Activated naive CD4-positive, alpha-beta T cell treated with anti-CD3 and anti-CD28 coated beads for 36 hours (primary cell): ENCODE data around the gene RUNX1. TPM values are rescaled to one million over a fixed set of nuclear protein-coding genes. Genes with fewer than 3 reads are reported as not detected.

Source experiments
- CTCF ChIA-PET: fragments of 350-600 bp; sonication (Branson Sonifier 250); formaldehyde crosslinking; loops from one replicate; lab custom pipeline; 2021; ENCODE audit warnings: antibody characterized with exemption; lab: Charles Lee
- DNase-seq: peaks from one replicate; pipeline ENCODE4 v3.0.0-alpha.2; 2020
- H3K27ac Mint-ChIP-seq: one replicate; pipeline ENCODE4 v1.8.0; 2021; ENCODE audit warnings: mild to moderate bottlenecking, mixed read lengths
- H3K27me3 Mint-ChIP-seq: one replicate; pipeline ENCODE4 v1.8.0; 2021; ENCODE audit warnings: low read depth, mixed read lengths
- H3K36me3 Mint-ChIP-seq: one replicate; pipeline ENCODE4 v1.8.0; 2021; ENCODE audit warnings: low read depth, mixed read lengths
- H3K4me1 Mint-ChIP-seq: one replicate; pipeline ENCODE4 v1.8.0; 2021; ENCODE audit warnings: low read depth, mixed read lengths
- H3K4me3 Mint-ChIP-seq: one replicate; pipeline ENCODE4 v1.8.0; 2021; ENCODE audit warnings: mild to moderate bottlenecking, moderate library complexity, mixed read lengths
- H3K9me3 Mint-ChIP-seq: one replicate; pipeline ENCODE4 v1.8.0; 2021; ENCODE audit warnings: mixed read lengths
- intact Hi-C: fragments of 100-400 bp; cut with micrococcal nuclease; formaldehyde crosslinking; loops from one replicate; pipeline ENCODE4 v1.15.1; 2023
- total RNA-seq, 2 experiments: library from RNA; stranded (reverse); gene quantifications; one replicate each; pipeline ENCODE4 v1.2.3, GENCODE V29; 2021

Gene RUNX1
- total RNA-seq, 2 experiments from 2014 or later, result 36.9 to 41.0 TPM

DNA sequence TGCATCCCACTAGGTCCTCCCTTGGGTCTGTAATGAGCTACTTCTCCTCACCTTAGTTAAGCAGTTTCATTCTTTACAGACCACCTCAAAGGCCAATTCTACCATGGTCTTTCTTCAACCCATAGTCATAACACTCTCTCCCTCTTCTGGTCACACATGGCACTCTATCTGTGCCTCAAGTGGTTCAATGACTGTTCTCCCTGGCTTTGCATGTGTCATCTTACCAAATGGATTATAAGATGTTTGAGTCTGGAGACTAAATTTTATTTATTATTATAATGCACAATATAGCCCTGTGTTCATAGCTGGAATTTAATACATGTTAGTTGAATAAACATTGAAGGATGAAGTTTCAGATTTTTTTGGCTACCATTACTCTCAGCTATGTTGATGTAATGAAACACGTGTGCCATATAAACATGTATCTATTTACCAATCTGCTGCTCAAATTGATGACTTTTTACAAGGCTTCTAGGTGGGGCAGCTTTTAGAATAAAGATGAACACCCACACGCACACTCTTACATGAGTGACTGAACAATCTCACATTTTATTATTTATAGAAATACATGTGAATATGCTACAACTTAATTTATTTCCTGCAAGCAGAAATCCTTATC is 102.1 kb downstream of the RUNX1 start:
- Mint-ChIP-seq H3K36me3 (peaks cover 5% of the 10 kb centered on the region), H3K27me3 (no peaks in the 10 kb centered on the region), H3K9me3 (no peaks in the 10 kb centered on the region), H3K4me3 (no peak overlapping the region), H3K4me1 (peaks cover 92% of the 10 kb centered on the region), H3K27ac (peak overlapping the region; percentile 87)
- intact Hi-C loops, result loop anchor here (1.0 to 10.0 kb wide), 4 partner anchors 20 to 1012 kb away; no protein-coding TSS in a partner anchor
- peak; percentile 44 for DNase-seq
- CTCF ChIA-PET, result interaction anchor here (0.6 to 3.0 kb wide), 10 partner anchors 13 to 100 kb away, joined by 3 to 20 read pairs (median 4); no protein-coding TSS in a partner anchor

GRCh38 chr21:34946385-34946840 is 102.7 kb downstream of the RUNX1 start:
- intact Hi-C loops, result loop anchor here (1.0 to 10.0 kb wide), 4 partner anchors 21 to 1012 kb away; no protein-coding TSS in a partner anchor
- peaks cover 2% of the 10 kb centered on the region for H3K36me3 Mint-ChIP-seq
- peaks cover 90% of the 10 kb centered on the region for H3K4me1 Mint-ChIP-seq
- peak overlapping the region; percentile 87 for H3K27ac Mint-ChIP-seq
- H3K4me3 Mint-ChIP-seq, result peak overlapping the region; percentile 22
- CTCF ChIA-PET, result interaction anchor here (0.6 to 3.0 kb wide), 10 partner anchors 13 to 101 kb away, joined by 3 to 20 read pairs (median 4); no protein-coding TSS in a partner anchor
- no peaks in the 10 kb centered on the region for H3K27me3 Mint-ChIP-seq
- no peaks in the 10 kb centered on the region for H3K9me3 Mint-ChIP-seq
- peak; percentile 71 for DNase-seq

GRCh38 chr21:34945288-34945687 is 103.8 kb downstream of the RUNX1 start:
- Mint-ChIP-seq H3K4me3 (peak overlapping the region; percentile 22), H3K9me3 (no peaks in the 10 kb centered on the region), H3K27ac (peak overlapping the region; percentile 87), H3K36me3 (peaks cover 2% of the 10 kb centered on the region), H3K4me1 (peaks cover 93% of the 10 kb centered on the region), H3K27me3 (no peaks in the 10 kb centered on the region)
- no peak for DNase-seq
- intact Hi-C loops, result loop anchor here (10.0 kb wide), 1 partner anchor 1010 kb away; no protein-coding TSS in a partner anchor
- CTCF ChIA-PET, result interaction anchor here (1.0 to 3.0 kb wide), 4 partner anchors 16 to 55 kb away, joined by 3 to 20 read pairs (median 10); no protein-coding TSS in a partner anchor

GRCh38 chr21:34944015-34944755 is 104.9 kb downstream of the RUNX1 start:
- intact Hi-C loops, result loop anchor here (10.0 kb wide), 1 partner anchor 1009 kb away; no protein-coding TSS in a partner anchor
- Mint-ChIP-seq H3K9me3 (no peaks in the 10 kb centered on the region), H3K36me3 (peaks cover 2% of the 10 kb centered on the region), H3K27me3 (no peaks in the 10 kb centered on the region), H3K4me3 (no peak overlapping the region), H3K4me1 (peaks cover 97% of the 10 kb centered on the region), H3K27ac (peak overlapping the region; percentile 87)
- CTCF ChIA-PET, result interaction anchor here (0.7 to 1.7 kb wide), 2 partner anchors 91 to 544 kb away, joined by 3 to 4 read pairs; no protein-coding TSS in a partner anchor
- DNase-seq, result no peak

GRCh38 chr21:34942911-34943310 is 106.2 kb downstream of the RUNX1 start:
- Mint-ChIP-seq H3K4me3 (no peak overlapping the region), H3K27me3 (no peaks in the 10 kb centered on the region), H3K4me1 (peaks cover 98% of the 10 kb centered on the region), H3K36me3 (peaks cover 2% of the 10 kb centered on the region), H3K27ac (peak overlapping the region; percentile 87), H3K9me3 (no peaks in the 10 kb centered on the region)
- CTCF ChIA-PET, result interaction anchor here (0.8 to 1.7 kb wide), 4 partner anchors 9 to 92 kb away, joined by 3 to 4 read pairs (median 4); no protein-coding TSS in a partner anchor
- intact Hi-C loops, result loop anchor here (1.0 to 10.0 kb wide), 4 partner anchors 8 to 1008 kb away; no protein-coding TSS in a partner anchor
- DNase-seq, result no peak

- no peak for DNase-seq
- Mint-ChIP-seq H3K27ac (no peak overlapping the region), H3K4me1 (peaks cover 95% of the 10 kb centered on the region), H3K9me3 (no peaks in the 10 kb centered on the region), H3K36me3 (peaks cover under 1% of the 10 kb centered on the region), H3K4me3 (no peak overlapping the region), H3K27me3 (no peaks in the 10 kb centered on the region)
- intact Hi-C loops, result loop anchor here (10.0 kb wide), 1 partner anchor 1006 kb away; no protein-coding TSS in a partner anchor
- CTCF ChIA-PET, result interaction anchor here (0.8 to 1.1 kb wide), 3 partner anchors 13 to 103 kb away, joined by 3 read pairs; no protein-coding TSS in a partner anchor
Observed at GRCh38 chr21:34941162-34941561, 107.9 kb downstream of the RUNX1 start.

GRCh38 chr21:34939673-34940331 is 109.3 kb downstream of the RUNX1 start:
- no peaks in the 10 kb centered on the region for H3K36me3 Mint-ChIP-seq
- peak overlapping the region; percentile 46 for H3K27ac Mint-ChIP-seq

DNA sequence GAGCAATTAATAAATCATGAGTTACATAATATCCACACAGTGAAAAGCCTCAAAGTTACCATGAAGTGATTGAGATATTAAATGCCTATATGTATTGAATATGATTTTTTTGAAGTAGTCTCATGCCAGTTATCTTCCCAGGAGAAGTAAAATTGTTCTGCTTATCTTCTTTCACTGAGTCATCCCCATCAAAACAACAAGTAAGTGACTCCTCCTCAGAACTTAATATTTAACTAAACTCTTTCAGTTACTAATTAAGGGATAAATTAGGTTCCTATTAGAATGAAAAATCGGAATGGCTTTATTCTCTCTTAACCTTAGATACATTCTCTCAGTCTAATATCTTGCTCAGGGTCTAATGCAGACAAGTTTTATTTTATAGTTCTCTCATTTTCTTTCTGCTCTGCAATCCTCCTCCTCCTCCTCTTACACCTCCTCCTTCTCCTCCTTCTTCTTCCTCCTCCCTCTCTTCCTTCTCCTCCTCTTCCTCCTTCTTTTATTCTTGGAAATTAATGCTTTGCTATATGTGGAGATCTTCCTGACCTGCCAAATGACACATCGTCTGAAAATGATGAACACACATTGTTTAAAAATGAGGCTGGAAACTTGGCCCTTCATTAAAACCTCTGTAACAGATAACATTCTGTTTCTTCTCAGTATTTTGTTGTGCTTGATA is 110.9 kb downstream of the RUNX1 start:
- DNase-seq, result no peak
- CTCF ChIA-PET, result interaction anchor here (0.6 kb wide), 1 partner anchor 12 kb away, joined by 3 read pairs; no protein-coding TSS in a partner anchor
- Mint-ChIP-seq H3K27me3 (no peaks in the 10 kb centered on the region), H3K9me3 (no peaks in the 10 kb centered on the region), H3K4me3 (no peak overlapping the region), H3K27ac (peak overlapping the region; percentile 51), H3K36me3 (no peaks in the 10 kb centered on the region), H3K4me1 (peaks cover 92% of the 10 kb centered on the region)
- intact Hi-C loops, result loop anchor here (5.0 kb wide), 1 partner anchor 149 kb away; no protein-coding TSS in a partner anchor

More at GRCh38 chr21:34939673-34940331, 109.3 kb downstream of the RUNX1 start:
- Mint-ChIP-seq H3K27me3 (no peaks in the 10 kb centered on the region), H3K9me3 (no peaks in the 10 kb centered on the region), H3K4me3 (no peak overlapping the region), H3K4me1 (peaks cover 93% of the 10 kb centered on the region)
- intact Hi-C loops, result loop anchor here (5.0 to 10.0 kb wide), 2 partner anchors 147 to 1005 kb away; no protein-coding TSS in a partner anchor
- CTCF ChIA-PET, result no interaction called here
- DNase-seq, result no peak

GRCh38 chr21:34936883-34937563 is 112.1 kb downstream of the RUNX1 start:
- Mint-ChIP-seq H3K9me3 (no peaks in the 10 kb centered on the region), H3K36me3 (no peaks in the 10 kb centered on the region), H3K4me1 (peaks cover 91% of the 10 kb centered on the region), H3K27me3 (no peaks in the 10 kb centered on the region), H3K4me3 (peak overlapping the region; percentile 67), H3K27ac (peak overlapping the region; percentile 97)
- no peak for DNase-seq
- intact Hi-C loops, result loop anchor here (1.0 to 5.0 kb wide), 2 partner anchors 50 to 150 kb away; no protein-coding TSS in a partner anchor
- CTCF ChIA-PET, result interaction anchor here (1.1 to 4.7 kb wide), 3 partner anchors 32 to 107 kb away, joined by 3 to 24 read pairs (median 4); no protein-coding TSS in a partner anchor

DNA sequence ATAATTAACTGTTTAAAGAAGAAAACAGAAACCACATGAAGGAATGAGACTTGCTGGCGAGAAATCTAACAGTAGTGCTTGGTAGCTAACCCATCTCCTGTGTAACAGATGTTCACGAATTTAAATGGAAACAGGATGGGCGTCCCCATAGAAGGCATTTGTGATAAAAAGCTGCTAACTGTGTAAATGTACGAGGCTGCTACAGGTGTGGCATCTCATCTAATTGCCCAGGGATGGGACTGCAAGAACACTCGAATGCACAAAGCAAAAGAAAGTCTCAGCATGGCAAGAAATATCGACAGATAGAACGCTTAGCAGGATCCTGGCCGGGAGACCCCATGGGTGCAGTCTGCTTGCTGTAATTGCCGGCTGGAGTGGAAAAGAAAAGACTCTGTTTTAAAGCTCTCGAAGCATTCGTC is 112.7 kb downstream of the RUNX1 start:
- H3K4me1 Mint-ChIP-seq, result peaks cover 92% of the 10 kb centered on the region
- H3K9me3 Mint-ChIP-seq, result no peaks in the 10 kb centered on the region
- H3K36me3 Mint-ChIP-seq, result no peaks in the 10 kb centered on the region
- peak; percentile 30 for DNase-seq
- intact Hi-C loops, result loop anchor here (1.0 to 5.0 kb wide), 2 partner anchors 51 to 151 kb away; no protein-coding TSS in a partner anchor
- H3K4me3 Mint-ChIP-seq, result peak overlapping the region; percentile 67
- no peaks in the 10 kb centered on the region for H3K27me3 Mint-ChIP-seq
- CTCF ChIA-PET, result interaction anchor here (1.1 to 4.7 kb wide), 3 partner anchors 32 to 107 kb away, joined by 3 to 24 read pairs (median 4); no protein-coding TSS in a partner anchor
- peak overlapping the region; percentile 97 for H3K27ac Mint-ChIP-seq
